Neural cell (in vitro differentiated cells): Measurements from ENCODE around the gene IGSF11. TPM values are rescaled to one million over a fixed set of nuclear protein-coding genes. Genes with fewer than 3 reads are reported as not detected.
"Not testable (repeated sequence)": the region's sequence is repeated elsewhere in the genome, so short reads cannot be mapped to it uniquely, and the experiment has no call there.

Experiments used
- H2AFZ ChIP-seq: fragments of 200-600, 300-800 bp; sonication (generic), shearing (Covaris generic); 2 replicates; pipeline ENCODE4 v1.6.0; 2014; ENCODE audit warnings: low read depth, mild to moderate bottlenecking, antibody characterized with exemption, low read length, moderate library complexity
- H3F3A ChIP-seq: fragments of 200-600 bp; shearing (Covaris generic); 2 replicates; pipeline ENCODE4 v1.6.1; 2016; ENCODE audit warnings: mild to moderate bottlenecking, moderate library complexity, mixed read lengths, antibody characterized with exemption, low read length; ENCODE audit not compliant: insufficient read depth, poor library complexity, severe bottlenecking
- H3K27ac ChIP-seq: fragments of 200-600, 300-800 bp; sonication (generic), shearing (Covaris generic); 2 replicates; pipeline ENCODE4 v1.5.1; 2014; ENCODE audit warnings: mild to moderate bottlenecking, low read length, moderate library complexity
- H3K27me3 ChIP-seq: fragments of 300-800, 200-600 bp; sonication (generic), shearing (Covaris generic); 2 replicates; pipeline ENCODE4 v1.6.0; 2014; ENCODE audit warnings: mild to moderate bottlenecking, low read depth, low read length, moderate library complexity; ENCODE audit not compliant: insufficient read depth
- H3K36me3 ChIP-seq: fragments of 300-800, 200-600 bp; sonication (generic), shearing (Covaris generic); 2 replicates; pipeline ENCODE4 v1.5.1; 2014; ENCODE audit warnings: mild to moderate bottlenecking, antibody characterized with exemption, low read length, moderate library complexity; ENCODE audit not compliant: insufficient read depth
- H3K4me2 ChIP-seq: fragments of 300-800, 200-600 bp; sonication (generic), shearing (Covaris generic); 2 replicates; pipeline ENCODE4 v1.6.0; 2014; ENCODE audit warnings: mild to moderate bottlenecking, low read length
- H3K4me3 ChIP-seq: fragments of 300-800, 200-600 bp; sonication (generic), shearing (Covaris generic); 2 replicates; pipeline ENCODE4 v1.5.1; 2014; ENCODE audit warnings: mild to moderate bottlenecking, low read length, moderate library complexity
- H3K79me2 ChIP-seq: fragments of 200-600 bp; shearing (Covaris generic); replicated peaks from 2 replicates; pipeline ENCODE4 v1.6.0; 2014; ENCODE audit warnings: mild to moderate bottlenecking, low read length, moderate library complexity; ENCODE audit not compliant: insufficient read depth
- H3K9ac ChIP-seq: fragments of 300-800, 200-600 bp; sonication (generic), shearing (Covaris generic); 2 replicates; pipeline ENCODE4 v1.6.1; 2016; ENCODE audit warnings: mild to moderate bottlenecking, low read length, mixed read lengths
- H3K9me2 ChIP-seq: fragments of 200-600 bp; shearing (Covaris generic); 2 replicates; pipeline ENCODE4 v1.6.1; 2016; ENCODE audit warnings: mild to moderate bottlenecking, low read length, mixed read lengths; ENCODE audit not compliant: insufficient read depth
- H3K9me3 ChIP-seq: fragments of 200-600, 300-800 bp; sonication (generic), shearing (Covaris generic); 2 replicates; pipeline ENCODE4 v1.6.1; 2016; ENCODE audit warnings: mild to moderate bottlenecking, mixed run types, low read length, moderate library complexity, mixed read lengths
- H4K20me1 ChIP-seq: fragments of 200-600 bp; shearing (Covaris generic); 2 replicates; pipeline ENCODE4 v1.6.1; 2016; ENCODE audit warnings: mild to moderate bottlenecking, mixed run types; ENCODE audit not compliant: insufficient read depth
- EP300 ChIP-seq: fragments of 450-650 bp; conservative IDR thresholded peaks from 2 replicates; pipeline ENCODE4 v1.6.1; 2014; ENCODE audit warnings: antibody characterized with exemption, mild to moderate bottlenecking, moderate library complexity; ENCODE audit not compliant: poor library complexity, severe bottlenecking
- EZH2 ChIP-seq: fragments of 200-600, 300-800 bp; shearing (Covaris generic), sonication (generic); IDR thresholded peaks from 2 replicates; pipeline ENCODE4 v1.6.1; 2014; ENCODE audit warnings: antibody characterized with exemption, low read length, borderline replicate concordance, mild to moderate bottlenecking; ENCODE audit not compliant: insufficient read depth, poor library complexity, severe bottlenecking
- MXI1 ChIP-seq: fragments of 450-650 bp; conservative IDR thresholded peaks from 2 replicates; pipeline ENCODE4 v1.6.1; 2014; ENCODE audit warnings: antibody characterized with exemption, mild to moderate bottlenecking; ENCODE audit not compliant: poor library complexity, severe bottlenecking
- POLR2AphosphoS5 ChIP-seq: IDR thresholded peaks from 2 replicates; pipeline ENCODE4 v1.6.1; 2012
- RAD21 ChIP-seq: fragments of 450-650 bp; conservative IDR thresholded peaks from 2 replicates; pipeline ENCODE4 v1.6.1; 2014; ENCODE audit warnings: antibody characterized with exemption, mild to moderate bottlenecking, moderate library complexity
- SMC3 ChIP-seq: fragments of 450-650 bp; conservative IDR thresholded peaks from 2 replicates; pipeline ENCODE4 v1.6.1; 2014; ENCODE audit warnings: antibody characterized with exemption, mild to moderate bottlenecking, moderate library complexity; ENCODE audit not compliant: poor library complexity
- TAF1 ChIP-seq: IDR thresholded peaks from 2 replicates; pipeline ENCODE4 v1.6.1; 2012; ENCODE audit warnings: low read depth
- polyA plus RNA-seq: library from polyadenylated mRNA; depleted of rRNA; stranded (reverse); fragments of >200 nt; gene quantifications from 2 replicates; pipeline ENCODE4 v1.2.3, GENCODE V29; 2014
- TF ChIP-seq, protein P1 (sequence below): IDR thresholded peaks from 2 replicates; pipeline ENCODE4 v1.6.1; 2012; ENCODE audit warnings: borderline replicate concordance
- TF ChIP-seq, protein P2 (sequence below): fragments of 450-650 bp; IDR thresholded peaks from 2 replicates; pipeline ENCODE4 v1.5.1; 2014; ENCODE audit warnings: antibody characterized with exemption, mild to moderate bottlenecking, moderate library complexity; ENCODE audit not compliant: poor library complexity, severe bottlenecking

Gene IGSF11
- polyA plus RNA-seq, 1 donor from 2014 or later: 1.2 TPM

GRCh38 chr3:119073258-119074001, 38.8 kb upstream of the IGSF11 start:
- H3K36me3 ChIP-seq: no peaks in the 10 kb centered on the region
- H3K4me3 ChIP-seq: no peak overlapping the region
- no peak overlapping the region for H3K4me2 ChIP-seq
- H3K27me3 ChIP-seq: no peaks in the 10 kb centered on the region
- no peak overlapping the region for H3K9ac ChIP-seq
- no peaks in the 10 kb centered on the region for H3F3A ChIP-seq
- no peaks in the 10 kb centered on the region for H3K9me3 ChIP-seq
- no peaks in the 10 kb centered on the region for H3K79me2 ChIP-seq
- H3K9me2 ChIP-seq: no peaks in the 10 kb centered on the region
- no peak overlapping the region for H3K27ac ChIP-seq
- H2AFZ ChIP-seq: no peak overlapping the region
- no peaks in the 10 kb centered on the region for H4K20me1 ChIP-seq
- TF ChIP-seq TAF1 (no peak), EP300 (no peak), EZH2 (no peak), SMC3 (no peak), POLR2AphosphoS5 (no peak), RAD21 (no peak)

- H3F3A ChIP-seq, H3K9me3 ChIP-seq, H3K9me2 ChIP-seq, H3K4me3 ChIP-seq, H3K4me2 ChIP-seq, H3K79me2 ChIP-seq, H3K9ac ChIP-seq, H4K20me1 ChIP-seq, H2AFZ ChIP-seq, H3K27ac ChIP-seq, H3K27me3 ChIP-seq, H3K36me3 ChIP-seq: not testable (repeated sequence)
Measured at GRCh38 chr3:119072451-119072850, 37.8 kb upstream of the IGSF11 start.

DNA sequence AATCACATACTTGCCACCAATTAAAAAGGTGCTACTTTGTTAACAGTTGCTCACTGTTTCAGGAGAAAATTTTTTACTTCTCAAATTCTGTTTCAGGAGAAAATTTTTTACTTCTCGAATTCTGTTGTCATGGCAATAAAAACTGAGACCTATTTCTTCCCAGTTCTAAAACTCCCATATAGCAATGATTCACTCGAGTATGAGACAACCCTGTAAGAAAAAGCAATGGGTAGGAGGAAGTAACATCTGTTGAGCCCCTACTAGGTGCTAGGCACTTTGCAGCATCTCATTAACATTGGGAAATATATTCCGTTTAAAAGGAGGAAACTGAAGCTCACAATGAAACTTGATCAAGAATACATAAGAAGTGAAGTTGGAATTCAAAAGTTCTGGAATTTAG, 35.1 kb upstream of the IGSF11 start:
- Histone ChIP-seq H3K27ac (no peak overlapping the region), H3K9me3 (no peaks in the 10 kb centered on the region), H3K4me2 (no peak overlapping the region), H3K9me2 (no peaks in the 10 kb centered on the region), H3K79me2 (no peaks in the 10 kb centered on the region), H3K9ac (no peak overlapping the region), H4K20me1 (no peaks in the 10 kb centered on the region), H2AFZ (no peak overlapping the region), H3K27me3 (no peaks in the 10 kb centered on the region), H3K4me3 (no peak overlapping the region), H3K36me3 (no peaks in the 10 kb centered on the region), H3F3A (no peaks in the 10 kb centered on the region)
- TF ChIP-seq, protein P1, sequence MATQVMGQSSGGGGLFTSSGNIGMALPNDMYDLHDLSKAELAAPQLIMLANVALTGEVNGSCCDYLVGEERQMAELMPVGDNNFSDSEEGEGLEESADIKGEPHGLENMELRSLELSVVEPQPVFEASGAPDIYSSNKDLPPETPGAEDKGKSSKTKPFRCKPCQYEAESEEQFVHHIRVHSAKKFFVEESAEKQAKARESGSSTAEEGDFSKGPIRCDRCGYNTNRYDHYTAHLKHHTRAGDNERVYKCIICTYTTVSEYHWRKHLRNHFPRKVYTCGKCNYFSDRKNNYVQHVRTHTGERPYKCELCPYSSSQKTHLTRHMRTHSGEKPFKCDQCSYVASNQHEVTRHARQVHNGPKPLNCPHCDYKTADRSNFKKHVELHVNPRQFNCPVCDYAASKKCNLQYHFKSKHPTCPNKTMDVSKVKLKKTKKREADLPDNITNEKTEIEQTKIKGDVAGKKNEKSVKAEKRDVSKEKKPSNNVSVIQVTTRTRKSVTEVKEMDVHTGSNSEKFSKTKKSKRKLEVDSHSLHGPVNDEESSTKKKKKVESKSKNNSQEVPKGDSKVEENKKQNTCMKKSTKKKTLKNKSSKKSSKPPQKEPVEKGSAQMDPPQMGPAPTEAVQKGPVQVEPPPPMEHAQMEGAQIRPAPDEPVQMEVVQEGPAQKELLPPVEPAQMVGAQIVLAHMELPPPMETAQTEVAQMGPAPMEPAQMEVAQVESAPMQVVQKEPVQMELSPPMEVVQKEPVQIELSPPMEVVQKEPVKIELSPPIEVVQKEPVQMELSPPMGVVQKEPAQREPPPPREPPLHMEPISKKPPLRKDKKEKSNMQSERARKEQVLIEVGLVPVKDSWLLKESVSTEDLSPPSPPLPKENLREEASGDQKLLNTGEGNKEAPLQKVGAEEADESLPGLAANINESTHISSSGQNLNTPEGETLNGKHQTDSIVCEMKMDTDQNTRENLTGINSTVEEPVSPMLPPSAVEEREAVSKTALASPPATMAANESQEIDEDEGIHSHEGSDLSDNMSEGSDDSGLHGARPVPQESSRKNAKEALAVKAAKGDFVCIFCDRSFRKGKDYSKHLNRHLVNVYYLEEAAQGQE: no peak
- TF ChIP-seq, protein P2, sequence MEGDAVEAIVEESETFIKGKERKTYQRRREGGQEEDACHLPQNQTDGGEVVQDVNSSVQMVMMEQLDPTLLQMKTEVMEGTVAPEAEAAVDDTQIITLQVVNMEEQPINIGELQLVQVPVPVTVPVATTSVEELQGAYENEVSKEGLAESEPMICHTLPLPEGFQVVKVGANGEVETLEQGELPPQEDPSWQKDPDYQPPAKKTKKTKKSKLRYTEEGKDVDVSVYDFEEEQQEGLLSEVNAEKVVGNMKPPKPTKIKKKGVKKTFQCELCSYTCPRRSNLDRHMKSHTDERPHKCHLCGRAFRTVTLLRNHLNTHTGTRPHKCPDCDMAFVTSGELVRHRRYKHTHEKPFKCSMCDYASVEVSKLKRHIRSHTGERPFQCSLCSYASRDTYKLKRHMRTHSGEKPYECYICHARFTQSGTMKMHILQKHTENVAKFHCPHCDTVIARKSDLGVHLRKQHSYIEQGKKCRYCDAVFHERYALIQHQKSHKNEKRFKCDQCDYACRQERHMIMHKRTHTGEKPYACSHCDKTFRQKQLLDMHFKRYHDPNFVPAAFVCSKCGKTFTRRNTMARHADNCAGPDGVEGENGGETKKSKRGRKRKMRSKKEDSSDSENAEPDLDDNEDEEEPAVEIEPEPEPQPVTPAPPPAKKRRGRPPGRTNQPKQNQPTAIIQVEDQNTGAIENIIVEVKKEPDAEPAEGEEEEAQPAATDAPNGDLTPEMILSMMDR: no peak
- TF ChIP-seq RAD21: no peak
- no peak for TF ChIP-seq EZH2
- no peak for TF ChIP-seq EP300
- TF ChIP-seq SMC3: no peak
- no peak for TF ChIP-seq MXI1
- no peak for TF ChIP-seq TAF1
- TF ChIP-seq POLR2AphosphoS5: no peak
